Activated gamma-delta T cell (primary cell): Measurements from ENCODE around the gene NFATC1.

ENCODE experiments used
- DNase-seq: peaks from one replicate; lab custom pipeline; 2025; lab: John Stamatoyannopoulos, UW

Gene NFATC1

GRCh38 chr18:79405019-79405780 is 9.5 kb downstream of the NFATC1 start:
- DNase-seq: no peak

GRCh38 chr18:79405781-79406575 is 10.2 kb downstream of the NFATC1 start:
- DNase-seq: peak; percentile 49

GRCh38 chr18:79406708-79407107 is 11.0 kb downstream of the NFATC1 start:
- DNase-seq: no peak

GRCh38 chr18:79409313-79409712 is 13.6 kb downstream of the NFATC1 start:
- DNase-seq: no peak

- no peak for DNase-seq
Observed at GRCh38 chr18:79410171-79410641, 14.5 kb downstream of the NFATC1 start.

GRCh38 chr18:79410731-79411613 is 15.2 kb downstream of the NFATC1 start:
- DNase-seq: no peak

GRCh38 chr18:79411614-79412526 is 16.1 kb downstream of the NFATC1 start:
- DNase-seq: no peak

GRCh38 chr18:79413025-79413424 is 17.3 kb downstream of the NFATC1 start:
- no peak for DNase-seq

GRCh38 chr18:79413426-79413825 is 17.7 kb downstream of the NFATC1 start:
- no peak for DNase-seq

GRCh38 chr18:79413901-79414300 is 18.2 kb downstream of the NFATC1 start:
- no peak for DNase-seq

GRCh38 chr18:79416022-79416676 is 20.4 kb downstream of the NFATC1 start:
- no peak for DNase-seq

GRCh38 chr18:79416677-79417052 is 20.9 kb downstream of the NFATC1 start:
- DNase-seq: no peak

- no peak for DNase-seq
Observed at GRCh38 chr18:79418236-79418635, 22.5 kb downstream of the NFATC1 start.

- DNase-seq: no peak
Observed at GRCh38 chr18:79418642-79419041, 22.9 kb downstream of the NFATC1 start.

- no peak for DNase-seq
Observed at GRCh38 chr18:79420033-79420745, 24.5 kb downstream of the NFATC1 start.

GRCh38 chr18:79421275-79421857 is 25.6 kb downstream of the NFATC1 start:
- DNase-seq: no peak

- no peak for DNase-seq
Observed at GRCh38 chr18:79422022-79422782, 26.5 kb downstream of the NFATC1 start.

- no peak for DNase-seq
Observed at GRCh38 chr18:79422783-79423165, 27.0 kb downstream of the NFATC1 start.
